Activated CD4-positive, alpha-beta T cell treated with anti-CD3 and anti-CD28 coated beads for 4 hours (primary cell): ENCODE data around the gene GJB3.
A peak's percentile ranks its signal among the peaks of the same experiment; 100 is the strongest.
"Not testable (repeated sequence)": the region's sequence is repeated elsewhere in the genome, so short reads cannot be mapped to it uniquely, and the experiment has no call there.

Experiments
- DNase-seq, 2 donors: peaks; one replicate each; pipeline ENCODE4 v3.0.0-alpha.2; 2020

Gene GJB3

DNA sequence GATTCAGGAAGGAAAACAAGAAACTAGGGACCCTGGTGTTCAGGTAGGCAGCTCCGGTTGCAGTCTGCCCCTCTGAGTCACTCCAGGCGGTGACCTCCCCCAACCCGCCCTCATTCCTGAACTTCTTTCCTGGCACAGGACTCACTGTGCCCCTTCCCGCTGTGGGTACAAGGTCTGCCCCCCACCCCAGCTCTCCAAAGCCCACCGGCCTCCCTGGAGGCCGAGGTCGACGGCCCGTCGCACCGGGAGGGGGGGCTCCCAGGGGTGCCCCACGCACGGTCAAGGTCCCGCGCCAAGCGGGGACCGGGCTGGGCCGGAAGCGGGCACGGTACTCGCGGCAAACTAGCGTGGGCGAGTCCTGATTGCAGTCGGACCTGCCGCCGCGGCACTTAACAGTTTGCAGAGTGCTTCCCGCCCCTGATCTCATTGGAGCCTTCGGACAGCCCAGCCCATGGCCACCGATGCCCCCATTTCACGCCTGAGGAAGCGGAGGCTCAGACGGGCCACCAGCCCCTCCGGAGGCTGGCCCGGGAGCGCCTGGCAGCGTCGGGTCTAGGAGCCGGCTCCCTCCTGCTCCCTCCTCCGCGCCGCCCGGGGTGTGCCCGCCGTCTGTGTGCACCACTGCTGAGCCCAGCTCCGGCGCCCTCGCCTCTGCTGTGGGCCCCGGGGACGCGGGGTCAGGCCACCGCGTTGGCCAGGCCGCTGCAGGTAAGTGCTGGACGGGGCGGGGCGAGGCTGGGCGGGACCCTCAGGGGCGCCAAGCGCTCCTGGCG lies at the start of gene GJB3:
GJB3 (plus strand) TSS at position 144 of the 773 bp plus-strand sequence. CDS start 3,549 bp downstream, outside the sequence.
- DNase-seq: no peak

DNA sequence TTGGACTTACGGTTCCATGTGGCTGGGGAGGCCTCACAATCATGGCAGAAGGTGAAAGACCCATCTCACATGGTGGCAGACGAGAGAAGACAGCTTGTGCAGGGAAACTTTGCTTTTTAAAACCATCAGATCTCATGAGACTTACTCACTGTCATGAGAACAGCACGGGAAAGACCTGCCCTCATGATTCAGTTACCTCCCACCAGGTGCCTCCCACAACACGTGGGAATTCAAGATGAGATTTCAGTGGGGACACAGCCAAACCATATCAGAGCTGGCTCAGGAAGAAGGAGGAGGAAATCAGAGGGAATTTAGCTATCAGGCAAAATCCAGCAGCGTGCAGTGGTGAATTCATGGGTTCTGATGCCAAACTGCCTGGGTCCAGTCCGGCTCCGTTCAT lies 48.2 kb upstream of the GJB3 start:
- DNase-seq: not testable (repeated sequence)

DNA sequence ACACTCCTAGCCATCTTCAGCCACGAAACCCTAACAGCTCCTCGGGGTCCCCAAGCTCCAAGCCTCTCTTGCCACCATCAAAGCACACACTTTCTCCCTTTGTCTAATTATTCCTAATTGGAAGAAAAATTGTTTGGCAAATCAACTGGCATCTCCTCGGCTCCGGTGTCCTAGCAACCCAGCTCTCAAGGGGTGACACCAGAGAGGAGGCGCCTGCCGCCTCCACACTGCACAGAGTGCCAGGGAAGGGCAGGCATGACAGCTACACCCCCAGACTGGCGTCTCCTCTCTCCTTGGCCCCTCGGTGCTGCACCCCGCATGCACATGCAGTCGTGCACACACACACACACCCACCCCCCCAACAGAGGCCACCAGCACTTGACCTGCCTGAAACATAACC lies 44.3 kb upstream of the GJB3 start:
- DNase-seq: no peak

DNA sequence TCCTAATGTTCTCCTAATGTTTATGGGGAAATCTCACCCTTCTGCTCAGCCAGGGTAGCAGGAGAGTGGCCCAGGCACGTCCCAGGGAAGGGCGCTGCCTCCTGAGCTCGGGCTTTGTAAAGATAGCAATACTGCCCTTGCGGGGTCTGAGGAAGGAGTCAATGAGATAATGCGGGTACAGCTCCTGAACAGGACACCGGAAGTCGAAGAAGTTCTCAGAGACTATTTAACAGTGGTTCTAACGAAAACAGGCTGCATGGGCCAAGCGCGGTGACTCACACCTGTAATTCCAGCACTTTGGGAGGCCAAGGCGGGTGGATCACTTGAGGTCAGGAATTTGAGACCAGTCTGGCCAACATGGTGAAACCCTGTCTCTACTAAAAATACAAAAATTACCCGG lies 43.8 kb upstream of the GJB3 start:
- not testable (repeated sequence) for DNase-seq

DNA sequence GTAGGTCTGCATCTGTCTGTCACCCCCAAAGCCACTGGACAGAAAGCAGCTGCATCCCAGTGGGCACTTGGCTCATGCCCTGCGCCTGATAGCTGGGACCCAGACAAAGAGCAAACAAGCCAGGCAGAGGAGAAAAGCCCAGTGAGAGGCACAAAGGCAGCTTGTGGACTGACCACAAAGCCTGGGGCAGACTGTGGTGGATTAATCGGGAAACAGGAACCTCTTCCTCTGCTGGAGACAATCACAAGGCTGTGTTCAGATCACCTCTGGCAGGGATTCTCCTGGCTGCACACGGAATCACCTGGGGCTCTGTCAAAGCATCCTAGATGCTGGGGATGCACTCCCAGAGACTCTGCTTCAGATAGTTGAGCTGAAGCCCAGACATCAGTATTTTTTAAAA lies 41.4 kb upstream of the GJB3 start:
- no peak for DNase-seq

DNA sequence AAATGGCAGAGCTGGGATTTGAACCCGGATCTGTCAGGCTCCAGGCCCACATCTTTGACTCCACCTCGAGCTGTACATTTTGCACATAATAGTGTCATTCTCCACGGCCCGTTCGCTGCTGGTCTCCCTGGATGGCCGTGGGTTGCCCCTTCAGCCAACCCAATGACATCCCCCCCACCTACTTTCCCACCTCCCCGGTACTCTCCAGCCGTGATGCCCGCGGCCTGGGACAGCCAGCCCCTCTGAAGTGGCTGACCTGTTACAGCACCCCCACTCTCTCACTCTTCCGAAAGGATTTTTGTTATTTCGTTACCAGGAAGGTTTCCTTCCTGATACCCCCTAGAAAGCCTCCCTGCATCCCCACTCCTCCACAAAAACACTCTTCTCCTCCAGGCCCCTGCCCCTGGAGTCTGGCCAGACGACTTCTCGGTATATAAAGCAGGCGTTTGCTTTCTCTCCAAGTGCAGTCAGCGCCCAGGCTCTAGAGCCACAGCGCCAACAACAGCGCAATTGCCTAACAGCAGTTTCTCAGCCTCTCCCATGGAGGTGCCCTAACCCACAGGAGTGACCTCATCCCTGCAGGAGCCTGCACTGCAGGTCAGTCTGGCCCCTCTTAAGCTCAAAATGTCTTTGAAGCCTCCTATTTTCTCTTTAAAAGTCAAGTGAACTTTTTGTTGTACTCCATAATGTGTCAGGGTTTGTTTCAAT lies 40.7 kb upstream of the GJB3 start:
- no peak for DNase-seq

DNA sequence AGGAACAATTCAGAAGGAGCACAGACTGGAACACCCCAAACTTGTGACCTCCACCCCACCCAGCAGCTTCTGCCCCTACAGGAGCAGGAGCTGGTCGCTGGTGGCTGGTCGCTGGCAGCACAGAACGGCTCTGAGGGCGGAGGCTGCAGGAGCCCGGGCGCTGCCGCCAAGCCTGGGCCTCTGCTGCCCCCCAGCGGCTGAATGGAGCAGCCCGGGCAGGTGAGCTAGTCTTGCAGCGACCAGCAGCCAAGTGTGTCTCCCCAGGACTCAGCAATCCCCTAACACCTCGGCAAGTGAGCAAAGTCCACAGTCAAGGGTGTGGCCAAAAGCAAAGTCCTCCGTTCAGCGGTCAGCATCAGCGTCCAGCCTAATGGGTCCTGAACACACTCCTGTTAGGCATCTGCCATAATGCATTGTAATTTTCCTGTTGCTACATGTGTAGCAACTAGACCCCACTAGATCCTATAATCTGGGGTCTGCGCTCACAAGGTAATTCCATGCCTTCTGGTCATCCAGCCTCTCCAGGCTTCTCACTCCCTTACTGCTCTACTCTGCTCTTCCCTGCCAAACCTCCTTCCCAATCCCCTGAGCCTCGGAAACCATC lies 38.2 kb upstream of the GJB3 start:
- DNase-seq: peak; percentile 62 to 76

DNA sequence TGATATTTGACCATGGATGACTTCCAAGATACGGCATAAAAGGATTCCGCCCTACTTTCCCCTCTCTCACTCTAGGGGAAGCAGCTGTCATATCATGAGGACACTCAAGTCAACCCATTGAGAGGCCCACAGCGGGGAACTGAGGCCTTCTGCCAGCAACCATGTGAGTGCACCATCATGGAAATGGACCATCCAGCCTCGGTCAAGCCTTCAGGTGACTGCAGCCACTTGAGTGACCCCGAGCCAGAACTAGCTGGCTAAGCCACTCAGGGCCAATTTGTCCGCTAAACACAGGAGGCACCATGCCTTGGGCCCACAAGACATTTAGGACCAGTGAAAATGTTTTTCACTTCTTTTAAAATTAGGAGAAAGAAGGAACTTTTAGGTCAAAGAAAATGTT lies 37.2 kb upstream of the GJB3 start:
- no peak for DNase-seq

DNA sequence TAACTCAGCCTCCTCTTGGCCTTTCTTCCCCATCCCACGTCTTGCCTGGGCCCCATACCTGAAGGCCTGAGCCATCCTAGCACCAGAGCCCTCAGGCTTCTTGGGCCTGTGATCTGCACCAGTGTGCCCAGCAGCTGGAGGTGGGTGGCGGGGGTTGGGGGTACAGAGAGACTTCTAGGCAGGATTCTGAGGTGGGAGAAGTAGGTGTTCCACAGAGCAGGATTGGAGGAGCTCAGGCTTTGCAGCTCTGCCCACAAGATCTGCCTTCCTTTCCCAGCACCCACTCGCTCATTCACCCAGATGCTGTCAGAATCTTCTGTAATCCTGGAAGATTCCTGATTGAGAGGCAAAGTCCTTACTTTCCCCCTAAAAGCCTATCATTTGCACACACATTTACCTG lies 36.2 kb upstream of the GJB3 start:
- no peak for DNase-seq

DNA sequence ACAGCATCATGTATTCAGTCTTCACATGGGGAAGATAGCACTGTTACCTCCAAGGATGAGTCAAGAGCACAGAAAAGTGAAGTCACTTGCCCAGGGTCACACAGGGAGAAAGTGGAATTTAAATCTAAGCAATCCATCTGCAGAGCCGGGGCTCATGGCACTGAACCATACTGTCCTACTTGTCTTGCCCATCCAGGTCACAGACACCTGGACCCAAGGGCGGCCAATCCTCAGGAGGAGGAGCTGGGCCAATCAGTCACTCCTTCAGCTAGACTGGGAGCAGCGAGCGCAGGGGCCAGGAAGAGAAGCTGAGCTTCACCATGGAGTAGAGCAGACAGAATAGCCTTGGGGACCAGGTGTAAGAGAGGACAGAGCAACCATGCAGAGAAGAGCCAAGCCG lies 35.3 kb upstream of the GJB3 start:
- DNase-seq: no peak

DNA sequence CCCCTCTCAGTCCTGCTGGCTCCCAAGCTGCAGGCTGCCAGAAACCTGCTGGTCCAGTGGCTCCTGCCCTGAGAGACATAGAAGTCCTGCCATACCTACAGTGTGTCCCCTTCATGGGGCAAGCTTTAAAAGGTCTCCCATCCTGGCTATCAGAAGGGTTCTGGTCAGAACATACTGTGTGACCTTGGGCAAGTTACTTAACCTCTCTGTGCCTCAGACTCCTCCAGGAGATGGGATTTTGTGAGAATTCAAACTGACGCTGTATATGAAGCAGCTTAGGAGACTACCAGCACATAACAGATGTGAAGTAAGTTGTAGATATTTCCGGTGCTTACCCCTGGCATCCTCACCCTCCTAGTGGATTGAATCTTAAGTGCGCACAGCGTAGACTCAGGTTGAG lies 34.9 kb upstream of the GJB3 start:
- DNase-seq: no peak

DNA sequence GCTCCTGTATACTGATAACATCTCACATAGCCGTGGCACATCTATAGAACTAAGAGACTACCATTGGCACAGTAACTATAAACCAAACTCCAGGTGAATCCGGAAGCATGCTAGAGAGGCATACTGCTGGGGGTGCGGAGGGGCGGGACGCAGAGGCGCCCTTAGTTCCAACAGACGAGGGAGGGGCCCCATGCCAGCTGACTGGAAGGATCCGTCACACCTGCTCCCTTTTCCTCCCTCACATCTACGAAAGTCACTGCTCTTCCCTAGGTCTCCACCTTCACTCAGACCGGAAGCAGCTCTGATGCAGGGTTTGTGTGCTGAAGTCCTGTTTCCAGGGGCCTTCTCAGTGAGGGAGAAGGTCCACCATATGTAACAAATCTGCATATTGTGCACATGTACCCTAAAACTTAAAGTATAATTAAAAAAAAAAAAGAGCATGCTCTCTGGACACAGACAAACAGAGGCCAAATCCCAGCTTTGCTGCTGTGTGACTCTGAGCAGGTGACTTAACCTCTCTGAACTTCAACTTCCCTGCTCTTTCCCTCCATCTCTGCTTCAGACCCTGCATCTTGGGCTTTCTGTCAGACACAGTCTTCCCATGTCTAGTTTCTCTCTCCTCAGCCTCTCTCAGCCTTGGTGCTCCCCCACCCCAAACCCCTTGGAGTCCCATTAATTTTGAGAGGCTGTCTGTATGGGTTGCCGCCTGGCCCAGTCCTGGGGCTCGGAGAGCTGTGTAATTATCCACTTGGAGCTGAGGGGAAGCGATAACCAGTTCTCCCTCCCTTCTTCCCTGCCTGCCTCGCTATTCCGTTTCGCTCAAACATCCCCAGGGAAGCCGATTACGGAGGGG lies 34.0 kb upstream of the GJB3 start:
- no peak for DNase-seq

DNA sequence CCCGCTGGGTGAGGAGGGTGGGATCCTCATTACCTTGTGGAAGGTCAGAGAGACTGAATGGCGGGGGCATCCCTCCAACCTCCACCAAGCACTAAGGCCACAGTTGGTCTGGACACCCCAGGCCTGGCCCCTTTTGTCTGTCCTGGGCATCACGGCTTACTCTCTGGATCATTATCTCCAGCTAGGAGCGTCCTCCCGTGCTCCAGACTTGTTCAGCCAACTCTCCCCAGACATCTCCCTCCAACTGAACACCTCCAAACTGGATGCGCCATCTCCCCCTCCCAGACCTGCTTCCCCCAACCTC lies 33.4 kb upstream of the GJB3 start:
- DNase-seq: no peak

DNA sequence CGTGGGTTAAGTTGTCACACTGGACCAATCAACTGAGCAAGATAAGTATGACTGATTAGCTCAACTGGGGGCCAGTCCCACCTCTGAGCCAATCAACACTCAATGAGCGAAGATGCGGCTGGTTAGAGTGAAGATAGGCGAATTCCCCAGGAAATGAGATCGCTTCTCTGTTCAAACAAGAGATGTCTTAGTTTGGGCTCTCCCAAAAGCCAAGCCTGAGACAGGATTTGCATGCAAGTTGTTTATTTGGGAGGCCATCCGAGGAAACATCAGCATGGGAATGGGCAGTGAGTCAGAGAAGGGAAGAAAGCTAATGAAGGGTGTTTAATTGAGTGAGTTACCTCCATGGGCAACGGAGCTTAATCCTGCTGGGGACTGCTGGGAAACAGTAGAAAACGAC lies 31.0 kb upstream of the GJB3 start:
- no peak for DNase-seq

DNA sequence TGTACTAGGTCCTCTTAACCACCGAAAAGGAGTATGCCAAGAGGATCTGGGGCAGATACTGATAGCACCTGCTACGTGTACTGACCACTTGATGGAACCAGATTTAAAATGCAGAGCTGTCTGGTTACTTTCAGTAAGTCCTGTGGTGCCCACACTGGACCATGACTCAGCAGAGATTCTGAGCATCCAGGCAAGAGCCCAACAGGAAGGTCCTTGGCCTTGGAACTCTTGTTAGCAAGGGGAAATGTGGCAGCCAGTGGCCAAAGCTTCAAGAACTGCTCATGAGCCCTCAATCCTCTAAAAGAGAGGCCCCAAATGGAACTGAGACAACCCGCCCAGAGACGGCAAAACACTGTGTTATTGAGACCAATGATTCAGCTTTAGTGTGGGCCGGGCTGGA lies 30.4 kb upstream of the GJB3 start:
- DNase-seq: no peak

DNA sequence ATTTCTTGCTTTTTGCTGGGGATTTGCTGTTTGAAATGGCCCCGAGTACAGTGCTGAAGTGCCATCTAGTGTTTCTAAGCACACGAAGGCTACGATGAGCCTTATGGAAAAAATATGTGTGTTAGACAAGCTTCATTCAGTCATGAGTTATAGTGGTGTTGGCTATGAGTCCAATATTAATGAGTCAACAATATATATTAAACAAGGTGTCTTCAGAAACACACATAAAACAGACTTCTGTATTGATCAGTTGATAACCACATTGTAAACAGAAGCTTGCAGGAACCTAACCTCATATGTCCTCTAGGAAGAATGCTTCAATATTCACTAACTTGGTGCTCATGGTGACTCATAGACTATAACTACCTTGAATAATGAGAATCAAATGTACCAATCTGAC lies 27.9 kb upstream of the GJB3 start:
- no peak for DNase-seq

DNA sequence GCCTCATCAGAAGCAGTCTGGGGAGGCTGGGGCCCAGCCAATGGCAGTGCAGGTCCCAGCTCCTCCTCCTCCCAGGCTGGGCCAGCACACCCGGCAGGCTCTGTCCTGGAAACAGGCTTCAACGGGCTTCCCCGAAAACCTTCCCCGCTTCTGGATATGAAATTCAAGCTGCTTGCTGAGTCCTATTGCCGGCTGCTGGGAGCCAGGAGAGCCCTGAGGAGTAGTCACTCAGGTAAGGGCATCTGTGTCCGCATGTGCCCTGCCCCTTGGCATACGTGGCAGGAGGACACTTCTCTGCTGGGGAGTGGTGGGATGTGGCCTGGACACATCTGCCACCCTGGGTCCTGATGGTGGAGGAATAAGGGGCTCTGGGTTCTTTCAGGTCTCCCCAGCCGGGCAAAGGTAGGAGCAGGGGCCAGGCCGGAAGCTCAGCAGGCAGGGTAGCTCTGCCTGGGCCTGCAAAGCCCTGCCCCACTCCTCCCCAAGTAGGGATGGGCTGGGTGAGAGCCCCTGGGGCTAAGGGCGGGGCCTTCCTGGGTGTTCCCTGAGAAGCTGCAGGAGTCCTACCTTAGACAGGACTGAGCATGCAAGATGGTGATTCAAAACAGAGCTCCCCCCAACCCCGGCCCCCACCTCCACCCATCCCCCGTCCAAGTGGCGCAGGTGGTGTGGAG lies 25.9 kb upstream of the GJB3 start, which contains the start of gene GJB5:
GJB5 (plus strand) TSS at position 84 of the 674 bp plus-strand sequence. CDS start 2,284 bp downstream, outside the sequence.
- DNase-seq: no peak

DNA sequence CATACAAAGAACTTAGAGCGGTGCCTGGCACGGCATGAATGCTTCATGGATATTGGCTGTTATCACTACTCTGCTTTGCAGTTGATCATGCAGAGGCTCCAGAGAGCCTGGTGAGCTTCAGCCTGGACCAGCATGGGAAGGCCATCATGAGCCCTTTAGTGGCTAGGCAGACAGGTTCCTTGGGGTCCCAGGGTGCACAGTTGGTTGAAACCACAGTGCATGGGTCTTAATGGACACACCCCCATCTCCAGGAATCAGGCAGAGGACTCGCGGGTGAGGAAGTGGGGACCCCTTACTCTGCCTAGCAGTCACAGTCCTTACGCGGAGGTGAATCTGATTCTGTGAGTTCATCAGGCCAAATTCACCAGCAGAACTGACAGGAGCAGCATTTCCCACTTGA lies 25.1 kb upstream of the GJB3 start:
- DNase-seq: no peak

DNA sequence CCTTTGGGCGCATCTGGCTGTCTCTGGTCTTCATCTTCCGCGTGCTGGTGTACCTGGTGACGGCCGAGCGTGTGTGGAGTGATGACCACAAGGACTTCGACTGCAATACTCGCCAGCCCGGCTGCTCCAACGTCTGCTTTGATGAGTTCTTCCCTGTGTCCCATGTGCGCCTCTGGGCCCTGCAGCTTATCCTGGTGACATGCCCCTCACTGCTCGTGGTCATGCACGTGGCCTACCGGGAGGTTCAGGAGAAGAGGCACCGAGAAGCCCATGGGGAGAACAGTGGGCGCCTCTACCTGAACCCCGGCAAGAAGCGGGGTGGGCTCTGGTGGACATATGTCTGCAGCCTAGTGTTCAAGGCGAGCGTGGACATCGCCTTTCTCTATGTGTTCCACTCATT lies 23.6 kb upstream of the GJB3 start:
- no peak for DNase-seq

DNA sequence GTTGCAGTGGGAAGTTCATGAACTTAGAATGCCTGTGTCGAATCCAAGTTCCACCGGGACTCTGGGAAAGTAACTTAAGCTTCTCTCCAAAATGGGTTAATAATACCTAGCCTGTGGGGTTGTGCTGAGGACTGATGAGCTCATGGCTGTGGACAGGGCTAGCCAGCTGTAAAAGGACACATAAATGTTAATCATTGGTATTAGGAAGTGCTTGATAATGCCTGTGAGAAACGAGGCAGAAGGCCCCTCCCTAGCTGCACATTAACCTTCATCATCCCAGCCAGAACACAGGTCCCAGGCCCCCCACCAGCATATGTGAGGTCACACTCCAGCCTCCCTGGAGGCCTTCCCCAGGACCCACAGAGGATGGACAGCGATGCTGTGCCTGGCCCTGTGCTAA lies 22.3 kb upstream of the GJB3 start:
- no peak for DNase-seq

DNA sequence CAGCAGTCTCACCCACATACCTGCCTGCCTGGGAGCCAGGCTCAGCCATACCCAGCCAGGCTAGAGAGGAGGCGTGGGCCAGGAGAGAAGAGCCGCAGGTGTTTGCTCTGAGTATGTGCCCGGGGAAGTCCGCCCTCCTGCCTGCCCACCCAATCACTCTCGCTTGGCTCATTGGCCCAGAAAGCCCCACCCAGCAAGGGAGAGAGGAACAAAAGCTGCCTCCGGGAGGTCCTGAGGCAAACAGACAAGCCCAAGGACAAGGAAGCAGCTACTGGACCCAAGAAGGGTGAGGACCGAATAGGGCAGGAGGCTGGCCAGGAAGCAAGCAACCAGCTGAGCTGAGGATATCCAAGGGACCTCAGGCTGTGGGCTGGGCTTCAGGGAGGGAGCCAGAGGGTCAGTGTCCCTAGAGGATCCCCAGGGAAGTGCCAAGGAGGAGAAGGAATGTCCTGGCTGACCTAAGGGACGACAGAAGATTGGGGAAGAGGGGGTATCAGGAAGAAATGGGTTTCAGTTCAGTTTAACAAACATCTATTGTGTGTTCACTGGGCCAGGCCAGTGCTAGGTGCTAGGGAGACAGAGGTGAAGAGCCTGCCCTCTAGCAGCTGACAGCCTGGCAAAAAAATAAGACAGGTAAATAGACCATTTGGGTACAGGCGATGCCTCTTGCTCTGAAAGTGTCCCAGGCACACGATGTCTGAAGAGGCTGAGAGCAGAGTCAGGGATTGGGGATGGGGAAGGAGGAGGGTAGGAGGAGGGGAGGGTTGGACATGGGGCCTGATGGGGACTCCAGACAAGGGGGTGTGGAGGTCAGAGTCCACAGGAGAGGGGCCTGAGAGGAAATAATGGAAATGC lies 21.3 kb upstream of the GJB3 start, which contains the start of gene GJB4:
GJB4 (plus strand) TSS at position 238 of the 855 bp plus-strand sequence. CDS start 1,515 bp downstream, outside the sequence.
- DNase-seq: no peak
